ENCODE measurements around the gene SIK2.
A peak's percentile ranks its signal among the peaks of the same experiment; 100 is the strongest.

GRCh38 chr11:111604392-111605009 is 2.3 kb downstream of the SIK2 start:
- no peak for TF ChIP-seq POLR2A (IDR thresholded peaks at IDR 0.05; ENCODE audit: low read depth, low read length)
- peak; percentile 30 to 40 for TF ChIP-seq CTCF (IDR thresholded peaks at IDR 0.05; ENCODE audit: extremely low read depth in 1 of 2, insufficient read depth in 1 of 2, low read depth in 1 of 2, low read length in 2 of 2)
- no peak for TF ChIP-seq EZH2 (IDR thresholded peaks at IDR 0.05; ENCODE audit: borderline replicate concordance, low read depth, low read length, severe bottlenecking)
- TF ChIP-seq POLR2AphosphoS5 (IDR thresholded peaks at IDR 0.05; ENCODE audit: insufficient read depth, low read depth, low read length) = no peak
- TF ChIP-seq GATA2 (IDR thresholded peaks at IDR 0.05; ENCODE audit: insufficient read depth, insufficient read length, low read depth, low read length) = no peak
- no peak for TF ChIP-seq FOS (IDR thresholded peaks at IDR 0.05; ENCODE audit: borderline replicate concordance, insufficient read depth, low read length)
- TF ChIP-seq MYC (IDR thresholded peaks at IDR 0.05; ENCODE audit: low read depth, low read length) = no peak
- no peak for TF ChIP-seq MAX (IDR thresholded peaks at IDR 0.05; ENCODE audit: insufficient read depth, insufficient read length)
- no peak for TF ChIP-seq JUN (IDR thresholded peaks at IDR 0.05; ENCODE audit: borderline replicate concordance, insufficient read depth, insufficient read length, low read depth)
